HepG2 (cell line): ENCODE data around the gene FAM168A.

Experiments
- CHD2 ChIP-seq: IDR thresholded peaks from 2 replicates; pipeline ENCODE4 v1.6.1; 2011; ENCODE audit warnings: low read depth, low read length, improper control_type of control experiment
- NFE2 ChIP-seq: sonication (generic); formaldehyde crosslinking; IDR thresholded peaks from 2 replicates; pipeline ENCODE4 v1.4.0; 2020; ENCODE audit warnings: missing genetic modification reagents
- NONO ChIP-seq, 2 experiments: fragments of 450-650 bp in 1 of 2; sonication (generic) in 1 of 2; formaldehyde crosslinking in 1 of 2; IDR thresholded peaks in 1 of 2; conservative IDR thresholded peaks in 1 of 2; 2 replicates each; pipeline versions ENCODE4 v1.6.1 to v1.8.0; 2017 to 2022; ENCODE audit warnings: mild to moderate bottlenecking in 1 of 2, missing genetic modification reagents in 1 of 2, moderate library complexity in 1 of 2
- POLR2A ChIP-seq, 2 experiments: IDR thresholded peaks; 2 replicates each; pipeline ENCODE4 v1.6.1; 2011; ENCODE audit warnings: low read depth in 2 of 2, low read length in 2 of 2, mild to moderate bottlenecking in 1 of 2, moderate library complexity in 1 of 2; ENCODE audit not compliant: insufficient read depth in 1 of 2
- POLR2AphosphoS5 ChIP-seq: IDR thresholded peaks from 2 replicates; pipeline ENCODE4 v1.6.1; 2012; ENCODE audit warnings: low read depth, low read length
- SETDB1 ChIP-seq: sonication (generic); formaldehyde crosslinking; IDR thresholded peaks from 2 replicates; pipeline ENCODE4 v1.5.1; 2020; ENCODE audit warnings: missing genetic modification reagents, mild to moderate bottlenecking, borderline replicate concordance
- U2AF1 ChIP-seq: fragments of 200-400 bp; formaldehyde crosslinking; optimal IDR thresholded peaks from 2 replicates; pipeline ENCODE3; 2017; ENCODE audit warnings: mild to moderate bottlenecking, low read depth, low read length
- ZFP1 ChIP-seq: IDR thresholded peaks from 2 replicates; pipeline ENCODE4 v1.6.1; 2016
- ZFP62 ChIP-seq: sonication (generic); formaldehyde crosslinking; IDR thresholded peaks from 2 replicates; pipeline ENCODE4 v1.4.0; 2020; ENCODE audit warnings: missing genetic modification reagents
- ZKSCAN8 ChIP-seq: IDR thresholded peaks from 2 replicates; pipeline ENCODE4 v1.6.1; 2016; ENCODE audit warnings: borderline replicate concordance, missing genetic modification reagents, missing compliant biosample characterization
- ZNF274 ChIP-seq: sonication (generic); formaldehyde crosslinking; IDR thresholded peaks from 2 replicates; pipeline ENCODE4 v1.5.1; 2020; ENCODE audit warnings: mild to moderate bottlenecking, missing genetic modification reagents

GRCh38 chr11:73402834-73403185 is 195.1 kb downstream of the FAM168A start:
- TF ChIP-seq POLR2AphosphoS5, result no peak
- TF ChIP-seq ZNF274 (CRISPR knock-in tag), result no peak
- TF ChIP-seq SETDB1 (CRISPR knock-in tag), result no peak
- no peak for TF ChIP-seq U2AF1
- TF ChIP-seq CHD2, result no peak
- TF ChIP-seq NFE2 (CRISPR knock-in tag), result no peak
- TF ChIP-seq NONO (IDR thresholded peaks at IDR 0.05), result no peak
- no peak for TF ChIP-seq NONO (CRISPR knock-in tag; conservative IDR thresholded peaks at IDR 0.05)
- TF ChIP-seq ZFP62 (CRISPR knock-in tag), result no peak
- no peak for TF ChIP-seq ZFP1 (CRISPR knock-in tag)
- TF ChIP-seq POLR2A (IDR thresholded peaks at IDR 0.05; ENCODE audit: insufficient read depth in 1 of 2, low read depth in 2 of 2, low read length in 2 of 2), result no peak
- TF ChIP-seq ZKSCAN8 (CRISPR knock-in tag), result no peak
